Measurements from ENCODE around the gene RAB6D.
"Not testable (repeated sequence)": the region's sequence is repeated elsewhere in the genome, so short reads cannot be mapped to it uniquely, and the experiment has no call there.

The RAB6D gene

DNA sequence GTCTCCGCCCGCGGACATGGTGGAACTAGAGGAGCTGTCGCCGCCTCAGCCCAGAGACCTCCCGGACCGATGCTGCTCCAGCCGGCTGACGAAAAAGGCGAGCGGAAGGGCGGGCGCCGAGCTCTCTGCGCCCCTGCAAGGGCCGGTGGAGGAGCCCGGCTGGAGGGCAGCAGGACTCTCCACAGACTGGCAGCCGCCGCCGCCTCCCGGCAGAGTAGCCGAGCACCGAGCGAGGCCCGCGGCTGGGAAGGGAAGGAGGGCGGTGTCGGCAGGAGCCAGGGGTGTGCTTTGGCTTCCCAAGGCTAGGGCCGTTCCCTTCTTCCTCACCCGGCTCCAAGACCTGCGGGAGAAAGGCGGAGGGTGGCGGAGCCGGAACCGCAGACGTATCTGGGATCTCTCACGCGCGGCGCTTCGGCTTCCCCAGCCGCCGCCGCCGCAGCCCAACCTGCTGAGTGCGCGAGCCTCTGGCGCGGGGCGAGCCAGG is at the start of gene RAB6D:
RAB6D (minus strand) TSS at position 466 of the 484 bp plus-strand sequence; CDS start at position 18, 448 bp downstream.
- DNase-seq: not testable (repeated sequence)

DNA sequence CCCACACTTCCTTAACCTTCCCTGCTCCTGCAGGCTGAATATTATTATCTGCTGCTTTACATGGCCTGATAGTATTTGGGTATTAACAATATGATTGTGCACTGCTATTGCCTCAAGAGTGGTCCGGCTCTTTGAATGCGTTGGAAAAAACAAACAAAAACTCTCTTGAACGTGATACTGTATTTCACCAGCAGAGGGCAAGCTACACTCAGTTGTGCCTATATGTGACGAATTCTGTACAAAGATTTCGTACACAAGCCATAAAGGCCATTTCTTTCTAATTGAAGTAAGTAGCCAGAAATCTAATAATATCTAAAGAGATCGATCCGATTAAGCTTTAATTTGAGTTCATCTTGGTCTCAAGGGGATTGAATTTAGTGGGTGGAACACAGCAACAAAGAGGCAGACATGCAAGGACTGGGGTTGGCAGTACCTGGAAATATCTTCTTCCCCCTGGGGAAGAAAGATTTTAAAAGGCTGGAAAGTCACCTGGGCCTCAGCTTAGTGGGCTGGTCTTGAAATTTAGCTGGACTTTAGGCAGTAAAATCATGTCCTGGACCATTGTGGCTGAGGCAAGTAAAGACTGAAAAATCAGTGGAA is 49.3 kb upstream of the RAB6D start:
- no peak for DNase-seq

DNA sequence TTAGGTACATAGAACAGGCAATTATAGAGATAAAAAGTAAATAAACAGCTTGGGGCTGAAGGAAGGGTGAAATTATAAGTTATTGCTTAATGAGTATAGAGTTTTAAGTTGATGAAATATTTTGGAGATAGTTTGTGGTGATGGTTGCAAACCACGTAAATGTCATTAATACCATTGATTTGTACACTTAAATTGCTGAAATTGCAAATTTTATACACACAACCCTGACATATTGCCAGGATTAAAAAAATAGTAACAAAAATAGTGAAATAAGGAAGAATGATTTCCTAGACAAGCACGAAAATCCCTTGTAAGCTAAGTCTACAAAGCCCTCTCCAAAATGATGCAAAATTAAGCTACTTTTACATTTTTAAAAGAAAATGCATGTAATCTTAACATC is 46.2 kb upstream of the RAB6D start:
- DNase-seq: no peak

- no peak for DNase-seq
Observed at GRCh38 chr2:131408778-131409177, 44.8 kb upstream of the RAB6D start.

DNA sequence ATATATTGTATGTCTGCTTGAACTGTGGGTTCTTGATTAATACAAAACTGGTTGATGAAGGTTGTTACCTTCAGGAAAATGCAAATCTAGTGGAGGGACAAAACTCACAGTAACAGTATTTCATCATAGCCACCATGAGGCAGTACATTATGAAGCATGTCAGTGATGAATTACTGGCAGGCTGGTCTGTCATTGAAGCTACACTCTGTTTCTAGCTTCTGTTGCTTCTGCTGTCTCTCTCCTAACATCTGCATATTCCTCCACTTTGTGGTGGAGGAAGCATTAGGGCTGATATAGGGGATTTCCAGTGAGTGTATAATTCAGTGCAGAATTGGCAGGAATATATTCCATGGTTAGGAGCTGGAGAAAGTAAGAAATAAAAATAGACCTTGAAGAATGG is 44.2 kb upstream of the RAB6D start:
- no peak for DNase-seq

GRCh38 chr2:131404753-131405152 is 40.8 kb upstream of the RAB6D start:
- no peak for DNase-seq

DNA sequence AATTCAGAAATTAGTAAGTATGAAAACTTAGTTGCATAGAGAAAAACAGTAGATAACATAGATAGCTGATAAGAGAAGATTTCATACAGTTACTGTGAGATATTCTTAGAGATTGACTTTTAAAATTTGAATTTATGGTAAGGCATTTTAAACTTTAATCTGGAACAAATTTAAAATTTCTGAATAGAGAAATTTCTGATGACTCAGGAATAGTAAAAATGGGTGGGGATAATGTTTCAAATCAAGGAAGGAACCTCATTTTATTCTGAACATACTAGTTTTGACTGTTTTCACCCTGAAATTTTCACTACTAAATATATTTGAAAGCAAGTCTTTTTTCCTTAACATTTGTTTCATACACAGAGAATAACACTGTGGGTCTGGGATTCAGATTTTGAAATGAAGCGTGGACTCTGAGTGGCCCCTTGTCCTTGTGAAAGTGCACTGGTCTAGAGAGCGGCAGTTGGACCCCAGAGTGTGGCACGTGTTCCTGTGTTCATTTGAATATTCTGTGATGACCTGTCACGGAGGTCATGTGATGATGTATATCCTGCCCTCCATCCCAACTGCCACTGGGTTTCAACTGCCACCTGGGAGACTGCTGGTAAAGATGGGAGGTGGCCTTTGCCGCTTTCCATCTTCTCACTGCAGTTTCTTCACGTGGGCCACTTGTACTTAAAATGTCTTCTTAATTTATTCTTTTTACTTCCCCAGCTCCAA is 38.5 kb upstream of the RAB6D start:
- no peak for DNase-seq

DNA sequence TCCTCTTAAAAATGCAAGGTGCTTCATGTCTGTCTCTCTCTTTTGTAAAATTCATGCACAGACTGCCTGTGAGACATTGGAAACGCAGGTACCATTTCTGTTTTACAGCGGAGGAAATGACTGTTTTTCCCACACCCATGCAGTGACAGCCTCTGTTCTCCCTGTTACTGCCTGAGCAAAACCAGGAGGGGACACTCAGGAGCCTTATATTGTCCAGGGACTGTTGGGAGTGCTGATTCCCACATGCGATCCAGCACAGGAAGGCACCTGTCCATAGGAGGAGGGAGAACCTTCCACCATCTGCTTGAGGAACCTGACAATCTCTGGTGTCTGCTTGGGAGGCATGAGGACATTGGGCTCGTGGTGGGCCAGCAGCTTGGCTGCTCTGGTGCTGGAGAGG is 36.9 kb upstream of the RAB6D start:
- DNase-seq: no peak

DNA sequence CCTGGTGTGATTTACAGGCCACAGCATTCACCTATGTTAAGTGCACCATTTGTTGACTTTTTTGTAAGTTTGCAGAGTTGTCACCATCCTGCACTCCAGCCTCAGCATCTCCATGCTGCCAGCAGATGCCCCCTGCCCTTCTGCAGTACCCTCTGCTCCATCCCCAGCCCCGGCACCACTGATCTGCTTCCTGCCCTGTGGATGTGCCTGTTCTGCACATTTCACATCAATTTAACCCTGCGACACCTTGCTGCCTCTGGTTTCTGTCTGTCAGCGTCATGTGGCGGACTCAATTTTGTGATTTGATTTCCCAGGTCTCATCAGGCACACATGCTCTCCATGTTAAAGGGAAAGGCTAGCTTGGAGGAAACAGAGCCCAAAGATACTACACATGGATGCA is 36.5 kb upstream of the RAB6D start:
- not testable (repeated sequence) for DNase-seq

DNA sequence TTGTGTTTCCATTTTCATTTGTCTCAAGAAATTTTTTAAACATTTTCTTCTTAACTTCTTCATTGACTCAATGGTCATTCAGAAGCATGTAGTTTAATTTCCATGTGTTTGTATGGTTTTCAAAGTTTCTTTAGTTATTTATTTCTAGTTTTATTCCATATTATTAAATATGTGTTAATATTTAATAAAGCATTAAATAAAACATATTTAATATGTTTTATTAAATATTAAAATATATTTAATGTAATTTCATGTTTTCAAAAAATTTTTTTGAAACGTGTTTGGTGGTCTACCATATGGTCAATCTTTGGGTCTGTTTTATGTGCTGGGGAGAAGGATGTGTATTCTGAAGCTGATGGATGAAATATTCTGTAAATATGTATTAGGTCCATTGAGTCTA is 32.2 kb upstream of the RAB6D start:
- DNase-seq: not testable (repeated sequence)

GRCh38 chr2:131395024-131395645 is 31.2 kb upstream of the RAB6D start:
- not testable (repeated sequence) for DNase-seq

DNA sequence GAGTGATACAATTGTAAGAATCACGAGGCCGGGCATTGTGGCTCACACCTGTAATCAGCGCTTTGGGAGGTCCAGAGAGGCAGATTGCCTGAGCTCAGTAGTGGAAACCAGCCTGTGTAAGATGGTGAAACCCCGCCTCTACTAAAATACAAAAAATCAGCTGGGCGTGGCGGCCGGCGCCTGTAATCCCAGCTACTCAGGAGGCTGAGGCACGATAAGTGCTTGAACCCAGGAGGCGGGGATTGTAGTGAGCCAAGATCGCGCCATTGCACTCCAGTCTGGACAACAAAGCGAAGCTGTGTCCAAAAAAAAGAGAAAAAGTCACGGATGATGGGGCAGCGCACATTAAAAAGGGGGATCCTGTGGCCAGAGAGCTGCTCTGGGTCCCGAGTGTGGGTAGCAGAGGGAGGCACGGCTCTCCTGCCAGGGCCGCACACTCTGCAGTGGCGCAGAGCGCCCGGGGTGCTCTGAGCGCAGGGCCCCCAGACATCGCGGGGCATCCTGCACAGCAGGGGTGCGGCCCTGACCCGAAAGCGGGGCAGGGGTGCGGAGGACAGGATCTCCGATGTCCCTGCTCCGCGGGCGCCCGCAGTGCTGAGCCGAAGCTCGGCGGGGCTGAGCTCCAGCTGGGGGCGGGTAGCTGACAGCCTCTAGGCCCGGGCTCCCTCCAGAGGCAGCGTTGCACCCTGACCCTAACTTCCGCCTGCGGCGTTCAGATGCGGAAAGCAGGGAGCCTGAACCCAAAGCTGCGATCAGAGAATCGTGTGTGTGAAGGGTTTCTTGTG is 30.4 kb upstream of the RAB6D start:
- no peak for DNase-seq

- DNase-seq: not testable (repeated sequence)
Observed at GRCh38 chr2:131391953-131392352, 28.0 kb upstream of the RAB6D start.

DNA sequence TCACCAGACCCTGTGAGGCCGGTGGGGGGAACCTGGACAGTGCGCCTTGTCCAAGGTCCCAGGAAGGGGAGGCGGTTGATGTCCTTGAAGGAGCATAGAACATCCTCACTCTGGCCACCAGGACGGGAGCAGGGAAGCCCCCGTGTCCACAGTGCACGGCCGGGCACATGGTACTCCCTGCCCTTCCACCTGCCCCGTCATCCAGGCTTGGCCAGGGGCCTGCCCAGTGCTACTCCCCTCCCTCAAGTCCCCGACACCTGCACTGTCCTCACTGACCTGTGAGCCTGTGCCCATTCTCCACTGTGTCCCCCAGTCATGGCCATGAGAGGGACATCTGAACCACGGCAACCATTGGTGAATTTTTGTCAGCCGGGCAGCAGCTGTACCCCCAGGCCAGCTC is 27.5 kb upstream of the RAB6D start:
- not testable (repeated sequence) for DNase-seq

- DNase-seq: not testable (repeated sequence)
Observed at GRCh38 chr2:131390495-131391130, 26.6 kb upstream of the RAB6D start.

- no peak for DNase-seq
Observed at GRCh38 chr2:131389657-131390056, 25.7 kb upstream of the RAB6D start.

DNA sequence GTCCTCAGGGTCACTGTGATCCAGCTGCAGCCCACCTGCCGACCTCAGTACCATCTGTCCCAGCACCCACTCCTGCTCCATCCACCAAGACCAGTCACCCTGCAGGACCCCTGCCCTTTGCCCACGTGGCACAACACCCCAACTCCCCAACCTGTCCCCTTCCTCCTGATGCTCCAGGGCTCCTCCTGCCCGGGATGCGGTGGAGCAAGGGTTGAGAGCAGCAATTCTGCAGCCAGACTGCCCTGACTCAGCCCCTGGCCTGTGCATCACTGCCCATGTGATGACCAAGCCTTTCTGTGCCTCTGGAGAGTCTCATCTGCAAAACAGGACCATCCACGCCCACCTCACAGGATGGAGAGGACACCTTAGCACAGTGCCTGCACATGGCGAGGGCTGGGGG is 24.9 kb upstream of the RAB6D start:
- not testable (repeated sequence) for DNase-seq

DNA sequence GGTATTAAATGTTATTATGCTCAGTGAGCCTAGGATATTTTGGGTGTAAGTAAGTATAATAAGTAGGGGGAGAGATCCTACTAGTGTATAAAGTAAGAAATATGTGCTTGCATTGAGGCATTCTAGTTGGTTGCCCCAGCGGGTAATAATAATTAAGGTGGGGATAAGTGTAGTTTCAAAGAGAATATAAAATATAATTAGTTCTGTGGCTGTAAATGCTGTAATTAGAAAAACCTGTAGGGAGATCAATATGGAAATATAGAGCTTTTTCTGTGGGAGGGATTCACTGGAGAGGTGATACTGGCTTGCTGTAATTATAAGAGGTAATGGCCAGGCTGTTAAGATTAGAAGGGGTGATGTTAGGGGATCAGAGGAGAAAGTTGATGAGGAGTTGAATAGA is 9.1 kb upstream of the RAB6D start:
- not testable (repeated sequence) for DNase-seq

GRCh38 chr2:131369954-131370353 is 6.0 kb upstream of the RAB6D start:
- no peak for DNase-seq

- DNase-seq: not testable (repeated sequence)
Observed at GRCh38 chr2:131368493-131369066, 4.6 kb upstream of the RAB6D start.

GRCh38 chr2:131367352-131367751 is 3.4 kb upstream of the RAB6D start:
- no peak for DNase-seq

DNA sequence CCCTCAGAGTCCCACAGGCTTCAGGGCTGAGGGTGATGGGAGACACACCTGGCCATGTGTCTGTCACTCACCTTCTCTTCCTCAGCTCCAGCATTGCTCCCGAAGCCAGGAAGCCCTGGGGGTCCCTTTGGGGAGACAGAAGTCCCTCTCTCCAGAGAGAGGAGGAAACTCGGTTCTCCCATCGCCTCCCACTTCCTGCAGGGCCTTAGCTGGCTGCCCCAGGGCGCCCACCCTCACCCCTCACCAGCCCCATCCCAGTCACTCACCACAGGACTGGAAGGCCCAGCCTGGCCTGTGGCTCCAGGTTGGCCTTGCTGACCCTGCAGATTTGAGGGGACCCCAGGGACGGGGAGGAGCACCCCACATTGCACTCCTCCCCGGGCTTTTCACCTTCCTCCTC is 2.7 kb upstream of the RAB6D start:
- no peak for DNase-seq
